GM18526 (cell line): ENCODE data around the gene TLE2.

Experiments used
- POLR2A ChIP-seq: IDR thresholded peaks from 3 replicates; pipeline ENCODE4 v1.6.1; 2011; ENCODE audit not compliant: insufficient read length; ENCODE audit errors: extremely low read depth

Gene TLE2

GRCh38 chr19:3013263-3013725 lies 15.8 kb downstream of the TLE2 start:
- no peak for TF ChIP-seq POLR2A

GRCh38 chr19:3012621-3013262 lies 16.3 kb downstream of the TLE2 start:
- no peak for TF ChIP-seq POLR2A

GRCh38 chr19:3010871-3011270 lies 18.2 kb downstream of the TLE2 start:
- TF ChIP-seq POLR2A: no peak

- TF ChIP-seq POLR2A: no peak
Measured at GRCh38 chr19:3008994-3009393, 20.1 kb downstream of the TLE2 start.

- TF ChIP-seq POLR2A: no peak
Measured at GRCh38 chr19:3007975-3008374, 21.1 kb downstream of the TLE2 start.

- TF ChIP-seq POLR2A: no peak
Measured at GRCh38 chr19:3006075-3006767, 22.9 kb downstream of the TLE2 start.

- no peak for TF ChIP-seq POLR2A
Measured at GRCh38 chr19:3005345-3005744, 23.7 kb downstream of the TLE2 start.

- no peak for TF ChIP-seq POLR2A
Measured at GRCh38 chr19:3004522-3004921, 24.6 kb downstream of the TLE2 start.

GRCh38 chr19:3003046-3003445 lies 26.0 kb downstream of the TLE2 start:
- TF ChIP-seq POLR2A: no peak

- TF ChIP-seq POLR2A: no peak
Measured at GRCh38 chr19:3001235-3001800, 27.8 kb downstream of the TLE2 start.

- no peak for TF ChIP-seq POLR2A
Measured at GRCh38 chr19:2998642-2999041, 30.4 kb downstream of the TLE2 start.

GRCh38 chr19:2997720-2998119 lies 31.4 kb downstream of the TLE2 start:
- no peak for TF ChIP-seq POLR2A

GRCh38 chr19:2994588-2995131 lies 34.4 kb downstream of the TLE2 start:
- TF ChIP-seq POLR2A: no peak

- TF ChIP-seq POLR2A: no peak
Measured at GRCh38 chr19:2993579-2993978, 35.5 kb downstream of the TLE2 start.

GRCh38 chr19:2992958-2993357 lies 36.1 kb downstream of the TLE2 start:
- no peak for TF ChIP-seq POLR2A
